DOHH2 (cell line): Measurements from ENCODE around the gene PLXND1.

ENCODE experiments used
- H3F3A ChIP-seq: fragments of 200-600 bp; sonication (generic), shearing (Covaris generic); 2 replicates; pipeline ENCODE4 v1.6.0; 2016; ENCODE audit warnings: antibody characterized with exemption, mild to moderate bottlenecking; ENCODE audit not compliant: control insufficient read depth, insufficient read depth
- H3K27ac ChIP-seq: fragments of 200-600 bp; sonication (generic); 2 replicates; pipeline ENCODE4 v1.5.1; 2014; ENCODE audit warnings: low read depth, mild to moderate bottlenecking, low read length, moderate library complexity
- H3K27me3 ChIP-seq: fragments of 200-600 bp; sonication (generic); 2 replicates; pipeline ENCODE4 v1.6.1; 2014; ENCODE audit warnings: mild to moderate bottlenecking, low read length, mixed read lengths; ENCODE audit not compliant: control insufficient read depth
- H3K36me3 ChIP-seq: fragments of 200-600 bp; sonication (generic); 2 replicates; pipeline ENCODE4 v1.6.1; 2014; ENCODE audit warnings: mild to moderate bottlenecking, low read length, moderate library complexity, mixed read lengths; ENCODE audit not compliant: control insufficient read depth
- H3K4me1 ChIP-seq: fragments of 200-600 bp; sonication (generic); 2 replicates; pipeline ENCODE4 v1.6.1; 2014; ENCODE audit warnings: mild to moderate bottlenecking, low read length, mixed read lengths; ENCODE audit not compliant: control insufficient read depth
- H3K4me2 ChIP-seq: fragments of 200-600 bp; sonication (generic); 2 replicates; pipeline ENCODE4 v1.6.0; 2014; ENCODE audit warnings: mild to moderate bottlenecking, low read length, moderate library complexity
- H3K4me3 ChIP-seq: fragments of 200-600 bp; sonication (generic); 2 replicates; pipeline ENCODE4 v1.5.1; 2014; ENCODE audit warnings: mild to moderate bottlenecking, low read length, mixed read lengths
- H3K79me2 ChIP-seq: fragments of 200-600 bp; sonication (generic); 2 replicates; pipeline ENCODE4 v1.6.1; 2014; ENCODE audit warnings: mild to moderate bottlenecking, low read length, mixed read lengths; ENCODE audit not compliant: control insufficient read depth
- H3K9me2 ChIP-seq: fragments of 200-600 bp; sonication (generic); replicated peaks from 2 replicates; pipeline ENCODE4 v1.6.1; 2014; ENCODE audit warnings: mild to moderate bottlenecking, low read length, mixed read lengths; ENCODE audit not compliant: control insufficient read depth
- H3K9me3 ChIP-seq: fragments of 200-600 bp; sonication (generic); 2 replicates; pipeline ENCODE4 v1.6.1; 2014; ENCODE audit warnings: antibody characterized with exemption, low read length, mixed read lengths; ENCODE audit not compliant: control insufficient read depth, insufficient read depth
- H4K20me1 ChIP-seq: fragments of 200-600 bp; sonication (generic); 2 replicates; pipeline ENCODE4 v1.6.0; 2014; ENCODE audit warnings: low read depth, mild to moderate bottlenecking, antibody characterized with exemption, low read length, moderate library complexity; ENCODE audit not compliant: control insufficient read depth, insufficient read depth
- CTCF ChIP-seq: fragments of 200-600 bp; sonication (generic); IDR thresholded peaks from one replicate; pipeline ENCODE4 v1.5.1; 2014; ENCODE audit warnings: antibody characterized with exemption, mild to moderate bottlenecking, low read depth, low read length; ENCODE audit not compliant: poor library complexity, severe bottlenecking
- EZH2phosphoT487 ChIP-seq: fragments of 200-600 bp; sonication (generic); IDR thresholded peaks from 2 replicates; pipeline ENCODE4 v1.6.1; 2017; ENCODE audit warnings: borderline replicate concordance, mild to moderate bottlenecking, antibody characterized with exemption, low read length, moderate library complexity, mixed read lengths

Gene PLXND1

GRCh38 chr3:129571605-129572547 is 34.6 kb downstream of the PLXND1 start:
- H3K4me2 ChIP-seq = no peak overlapping the region
- H3K27ac ChIP-seq = no peak overlapping the region
- 0 out of 2 replicates have a peak, but pooled peaks cover 3% of the 10 kb centered on the region for H3F3A ChIP-seq
- H4K20me1 ChIP-seq = no peaks in the 10 kb centered on the region
- no peaks in the 10 kb centered on the region for H3K36me3 ChIP-seq
- H3K4me3 ChIP-seq = no peak overlapping the region
- H3K9me3 ChIP-seq = no peaks in the 10 kb centered on the region
- H3K27me3 ChIP-seq = no peaks in the 10 kb centered on the region
- no peaks in the 10 kb centered on the region for H3K9me2 ChIP-seq
- TF ChIP-seq EZH2phosphoT487 (no peak), CTCF (no peak)
- H3K79me2 ChIP-seq = no peaks in the 10 kb centered on the region
- H3K4me1 ChIP-seq = peaks cover 32% of the 10 kb centered on the region

GRCh38 chr3:129569856-129570255 is 36.6 kb downstream of the PLXND1 start:
- Histone ChIP-seq H3K27ac (no peak overlapping the region), H3K27me3 (no peaks in the 10 kb centered on the region)
- TF ChIP-seq CTCF (no peak), EZH2phosphoT487 (no peak)

GRCh38 chr3:129567939-129568338 is 38.5 kb downstream of the PLXND1 start:
- H3K27me3 ChIP-seq = no peaks in the 10 kb centered on the region
- no peaks in the 10 kb centered on the region for H4K20me1 ChIP-seq
- no peaks in the 10 kb centered on the region for H3K4me1 ChIP-seq
- H3F3A ChIP-seq = no peaks in the 10 kb centered on the region
- no peaks in the 10 kb centered on the region for H3K36me3 ChIP-seq
- no peak overlapping the region for H3K4me3 ChIP-seq
- no peaks in the 10 kb centered on the region for H3K9me3 ChIP-seq
- H3K9me2 ChIP-seq = no peaks in the 10 kb centered on the region
- H3K79me2 ChIP-seq = no peaks in the 10 kb centered on the region
- no peak overlapping the region for H3K4me2 ChIP-seq
- no peak overlapping the region for H3K27ac ChIP-seq
- TF ChIP-seq EZH2phosphoT487 (no peak), CTCF (no peak)

More at GRCh38 chr3:129569856-129570255, 36.6 kb downstream of the PLXND1 start:
- Histone ChIP-seq H3K79me2 (no peaks in the 10 kb centered on the region), H3K9me2 (no peaks in the 10 kb centered on the region), H3K4me2 (no peak overlapping the region), H3K4me1 (peaks cover 11% of the 10 kb centered on the region; the same call in 1 of the 2 replicates), H3K36me3 (no peaks in the 10 kb centered on the region), H3K4me3 (no peak overlapping the region), H3K9me3 (no peaks in the 10 kb centered on the region), H4K20me1 (no peaks in the 10 kb centered on the region), H3F3A (no peaks in the 10 kb centered on the region)
